ENCODE measurements around the gene GSTP1.

GSTP1 gene

GRCh38 chr11:67632982-67633755 lies 49.6 kb downstream of the GSTP1 start:
- POLR2A ChIA-PET (ENCODE audit: low non-redundant PET): no interaction called here
- CTCF ChIA-PET: interaction anchor here (0.6 kb wide), 3 partner anchors 12 to 287 kb away, joined by 3 to 5 read pairs (median 3); no protein-coding TSS in a partner anchor
- no peak for TF ChIP-seq CTCF (conservative IDR thresholded peaks at IDR 0.05; ENCODE audit: low read depth)
- 0 out of 2 replicates have a peak overlapping the region, but pooled peaks have one; percentile 88 for H3K27ac ChIP-seq
- DNase-seq (ENCODE audit: low spot score): no peak

GRCh38 chr11:67633758-67634365 lies 50.2 kb downstream of the GSTP1 start:
- ChIA-PET POLR2A (ENCODE audit: low non-redundant PET) (no interaction called here), CTCF (interaction anchor here (0.6 kb wide), 2 partner anchors 12 to 93 kb away, joined by 3 to 5 read pairs; no protein-coding TSS in a partner anchor)
- TF ChIP-seq CTCF (conservative IDR thresholded peaks at IDR 0.05; ENCODE audit: low read depth): no peak
- H3K27ac ChIP-seq: no peak overlapping the region
- DNase-seq (ENCODE audit: low spot score): no peak

GRCh38 chr11:67634366-67635230 lies 51.0 kb downstream of the GSTP1 start:
- CTCF ChIA-PET: no interaction called here
- H3K27ac ChIP-seq: no peak overlapping the region
- POLR2A ChIA-PET (ENCODE audit: low non-redundant PET): no interaction called here
- no peak for DNase-seq (ENCODE audit: low spot score)
- TF ChIP-seq CTCF (conservative IDR thresholded peaks at IDR 0.05; ENCODE audit: low read depth): no peak

- CTCF ChIA-PET: no interaction called here
- TF ChIP-seq CTCF (conservative IDR thresholded peaks at IDR 0.05; ENCODE audit: low read depth): no peak
- POLR2A ChIA-PET (ENCODE audit: low non-redundant PET): no interaction called here
Observed at GRCh38 chr11:67635231-67635521, 51.6 kb downstream of the GSTP1 start.

More at GRCh38 chr11:67635231-67635521, 51.6 kb downstream of the GSTP1 start:
- DNase-seq (ENCODE audit: low spot score): no peak
- no peak overlapping the region for H3K27ac ChIP-seq
